DMS 273 treated with DMSO at 0.1 percent for 48 hours (cell line): ENCODE results near the gene PLEKHA6.

ENCODE experiments used
- DNase-seq: peaks from one replicate; lab custom pipeline; 2025; lab: John Stamatoyannopoulos, UW

The PLEKHA6 gene

GRCh38 chr1:204262506-204263253, 97.0 kb downstream of the PLEKHA6 start:
- DNase-seq, result no peak

- DNase-seq, result no peak
Measured at GRCh38 chr1:204261746-204262505, 97.8 kb downstream of the PLEKHA6 start.

- DNase-seq, result no peak
Measured at GRCh38 chr1:204261266-204261665, 98.5 kb downstream of the PLEKHA6 start.

GRCh38 chr1:204260601-204261197, 99.0 kb downstream of the PLEKHA6 start:
- no peak for DNase-seq

- no peak for DNase-seq
Measured at GRCh38 chr1:204259782-204260181, 99.9 kb downstream of the PLEKHA6 start.

GRCh38 chr1:204259196-204259595, 100.5 kb downstream of the PLEKHA6 start:
- no peak for DNase-seq

GRCh38 chr1:204258213-204259115, 101.3 kb downstream of the PLEKHA6 start:
- DNase-seq, result peak; percentile 30

GRCh38 chr1:204257446-204257845, 102.3 kb downstream of the PLEKHA6 start:
- no peak for DNase-seq

- DNase-seq, result no peak
Measured at GRCh38 chr1:204256531-204256930, 103.2 kb downstream of the PLEKHA6 start.

GRCh38 chr1:204255966-204256365, 103.8 kb downstream of the PLEKHA6 start:
- no peak for DNase-seq

GRCh38 chr1:204255225-204255624, 104.5 kb downstream of the PLEKHA6 start:
- peak; percentile 66 for DNase-seq

GRCh38 chr1:204254031-204254661, 105.6 kb downstream of the PLEKHA6 start:
- no peak for DNase-seq

- no peak for DNase-seq
Measured at GRCh38 chr1:204251926-204252689, 107.6 kb downstream of the PLEKHA6 start.

- no peak for DNase-seq
Measured at GRCh38 chr1:204251286-204251685, 108.4 kb downstream of the PLEKHA6 start.

GRCh38 chr1:204250428-204251030, 109.2 kb downstream of the PLEKHA6 start:
- DNase-seq, result no peak

- DNase-seq, result no peak
Measured at GRCh38 chr1:204249736-204250427, 109.8 kb downstream of the PLEKHA6 start.

GRCh38 chr1:204248954-204249353, 110.8 kb downstream of the PLEKHA6 start:
- DNase-seq, result no peak

GRCh38 chr1:204246876-204247275, 112.9 kb downstream of the PLEKHA6 start:
- DNase-seq, result no peak

- DNase-seq, result no peak
Measured at GRCh38 chr1:204242920-204243319, 116.8 kb downstream of the PLEKHA6 start.

GRCh38 chr1:204241914-204242313, 117.8 kb downstream of the PLEKHA6 start:
- DNase-seq, result no peak
